H9 (cell line): ENCODE results near the gene GFER. TPM values are rescaled to one million over a fixed set of nuclear protein-coding genes. Genes with fewer than 3 reads are reported as not detected.
A peak's percentile ranks its signal among the peaks of the same experiment; 100 is the strongest.

Source experiments
- DNase-seq: peaks from one replicate; pipeline ENCODE4 v3.0.0-alpha.2; 2017
- H2AFZ ChIP-seq: one replicate; pipeline ENCODE4 v1.6.1; 2013; ENCODE audit warnings: mild to moderate bottlenecking, low read length, control low read depth, moderate library complexity
- H2AK5ac ChIP-seq: 2 replicates; pipeline ENCODE4 v1.6.1; 2013; ENCODE audit warnings: low read length, control low read depth, mixed read lengths; ENCODE audit not compliant: insufficient read length
- H2BK120ac ChIP-seq: one replicate; pipeline ENCODE4 v1.6.1; 2013; ENCODE audit warnings: low read depth, mild to moderate bottlenecking, low read length, control low read depth, inconsistent platforms; ENCODE audit not compliant: poor library complexity, severe bottlenecking
- H2BK12ac ChIP-seq: 2 replicates; pipeline ENCODE4 v1.6.1; 2013; ENCODE audit warnings: low read length, control low read depth, mixed read lengths, low read depth; ENCODE audit not compliant: insufficient read length
- H2BK15ac ChIP-seq: 2 replicates; pipeline ENCODE4 v1.6.1; 2013; ENCODE audit warnings: low read depth, low read length, control low read depth
- H2BK20ac ChIP-seq: one replicate; pipeline ENCODE4 v1.6.1; 2013; ENCODE audit warnings: low read depth, mild to moderate bottlenecking, low read length, control low read depth, inconsistent platforms; ENCODE audit not compliant: poor library complexity, severe bottlenecking
- H2BK5ac ChIP-seq: 2 replicates; pipeline ENCODE4 v1.6.1; 2013; ENCODE audit warnings: low read length, control low read depth, mixed read lengths; ENCODE audit not compliant: insufficient read length
- H3K14ac ChIP-seq: 2 replicates; pipeline ENCODE4 v1.6.1; 2013; ENCODE audit warnings: low read length, control low read depth; ENCODE audit not compliant: insufficient read depth
- H3K18ac ChIP-seq: 2 replicates; pipeline ENCODE4 v1.6.1; 2013; ENCODE audit warnings: low read depth, mild to moderate bottlenecking, mixed read lengths, low read length, control low read depth; ENCODE audit not compliant: insufficient read length
- H3K23ac ChIP-seq: 2 replicates; pipeline ENCODE4 v1.6.1; 2013; ENCODE audit warnings: low read length, control low read depth, mixed read lengths, low read depth; ENCODE audit not compliant: insufficient read length
- H3K23me2 ChIP-seq: 2 replicates; pipeline ENCODE4 v1.6.1; 2013; ENCODE audit warnings: low read depth, mild to moderate bottlenecking, mixed read lengths, low read length, control low read depth; ENCODE audit not compliant: insufficient read length, poor library complexity, severe bottlenecking
- H3K27ac ChIP-seq: 2 replicates; pipeline ENCODE4 v1.5.1; 2013; ENCODE audit warnings: low read length, control low read depth, mixed read lengths, low read depth; ENCODE audit not compliant: insufficient read length
- H3K27me3 ChIP-seq: 2 replicates; pipeline ENCODE4 v1.6.1; 2013; ENCODE audit warnings: low read length, control low read depth, inconsistent platforms; ENCODE audit not compliant: insufficient read depth
- H3K4ac ChIP-seq: 2 replicates; pipeline ENCODE4 v1.6.1; 2013; ENCODE audit warnings: low read depth, mild to moderate bottlenecking, control low read depth, inconsistent platforms, low read length, moderate library complexity
- H3K4me1 ChIP-seq: 2 replicates; pipeline ENCODE4 v1.6.1; 2013; ENCODE audit warnings: low read length, control low read depth, inconsistent platforms; ENCODE audit not compliant: insufficient read depth
- H3K4me2 ChIP-seq: 2 replicates; pipeline ENCODE4 v1.6.1; 2013; ENCODE audit warnings: low read length, control low read depth, mixed read lengths; ENCODE audit not compliant: insufficient read length, insufficient read depth
- H3K56ac ChIP-seq: 2 replicates; pipeline ENCODE4 v1.6.1; 2013; ENCODE audit warnings: low read depth, mild to moderate bottlenecking, mixed read lengths, low read length, control low read depth; ENCODE audit not compliant: insufficient read length
- H3K79me1 ChIP-seq: 2 replicates; pipeline ENCODE4 v1.6.1; 2013; ENCODE audit warnings: low read depth, mild to moderate bottlenecking, moderate library complexity, low read length, control low read depth, inconsistent platforms; ENCODE audit not compliant: insufficient read depth, poor library complexity, severe bottlenecking
- H3K79me2 ChIP-seq: 2 replicates; pipeline ENCODE4 v1.6.1; 2013; ENCODE audit warnings: low read length, control low read depth, inconsistent platforms; ENCODE audit not compliant: insufficient read depth
- H3K9ac ChIP-seq: 2 replicates; pipeline ENCODE4 v1.6.1; 2013; ENCODE audit warnings: low read length, control low read depth, mixed read lengths; ENCODE audit not compliant: insufficient read length; ENCODE audit errors: extremely low read depth
- H3K9me3 ChIP-seq: one replicate; pipeline ENCODE4 v1.6.1; 2013; ENCODE audit warnings: low read depth, low read length, inconsistent platforms; ENCODE audit not compliant: control insufficient read depth
- H3T11ph ChIP-seq: one replicate; pipeline ENCODE4 v1.6.1; 2013; ENCODE audit warnings: mild to moderate bottlenecking, low read length, control low read depth, inconsistent platforms
- H4K20me1 ChIP-seq: one replicate; pipeline ENCODE4 v1.6.1; 2013; ENCODE audit not compliant: control insufficient read depth, insufficient read length, insufficient read depth
- H4K5ac ChIP-seq: 2 replicates; pipeline ENCODE4 v1.6.1; 2013; ENCODE audit warnings: low read depth, mild to moderate bottlenecking, mixed read lengths, low read length, control low read depth; ENCODE audit not compliant: insufficient read length
- H4K8ac ChIP-seq: replicated peaks from 2 replicates; pipeline ENCODE4 v1.6.1; 2013; ENCODE audit warnings: low read length, control low read depth, mixed read lengths, low read depth; ENCODE audit not compliant: insufficient read length
- H4K91ac ChIP-seq: 2 replicates; pipeline ENCODE4 v1.6.1; 2013; ENCODE audit warnings: low read depth, mild to moderate bottlenecking, moderate library complexity, mixed read lengths, low read length, control low read depth; ENCODE audit not compliant: insufficient read length
- H3K27ac Mint-ChIP-seq, 3 experiments: 2 replicates in 2 of 3; 3 replicates in 1 of 3; pipeline ENCODE4 v1.8.0; 2020 to 2021; ENCODE audit warnings: mixed read lengths in 3 of 3, mild to moderate bottlenecking in 1 of 3, moderate library complexity in 1 of 3
- H3K27me3 Mint-ChIP-seq: 2 replicates; pipeline ENCODE4 v1.8.0; 2021; ENCODE audit warnings: low read depth, mild to moderate bottlenecking, moderate library complexity, mixed read lengths
- H3K36me3 Mint-ChIP-seq, 3 experiments: 2 replicates in 2 of 3; 3 replicates in 1 of 3; pipeline ENCODE4 v1.8.0; 2020 to 2021; ENCODE audit warnings: low read depth in 3 of 3, mixed read lengths in 3 of 3; ENCODE audit not compliant: insufficient read depth in 1 of 3
- H3K4me1 Mint-ChIP-seq, 2 experiments: 2 replicates each; pipeline ENCODE4 v1.8.0; 2020; ENCODE audit warnings: mixed read lengths in 2 of 2
- H3K4me3 Mint-ChIP-seq, 2 experiments: 2 replicates in 1 of 2; 3 replicates in 1 of 2; pipeline ENCODE4 v1.8.0; 2020 to 2021; ENCODE audit warnings: mild to moderate bottlenecking in 2 of 2, mixed read lengths in 2 of 2, moderate library complexity in 1 of 2
- H3K9me3 Mint-ChIP-seq, 2 experiments: 2 replicates in 1 of 2; 3 replicates in 1 of 2; pipeline ENCODE4 v1.8.0; 2020; ENCODE audit warnings: mild to moderate bottlenecking in 2 of 2, mixed read lengths in 2 of 2, moderate library complexity in 1 of 2
- WGBS: extraction: QIAGEN DNeasy Blood & Tissue Kit; methylation state at CpG from one replicate; pipeline ENCODE4 v1.1.7; 2013; ENCODE audit warnings: missing lambda C conversion rate, low lambda C conversion rate, mixed read lengths; ENCODE audit not compliant: insufficient read length; ENCODE audit errors: extremely low coverage; 5-methylcytosine and 5-hydroxymethylcytosine counted together
- total RNA-seq: library from RNA; stranded (reverse); gene quantifications from 2 replicates; pipeline ENCODE4 v1.2.1, GENCODE V29; 2021
- TF ChIP-seq, protein P1 (sequence below): fragments of 200-600 bp; sonication (generic); conservative IDR thresholded peaks from 3 replicates; pipeline ENCODE4 v1.8.0; 2021; ENCODE audit warnings: antibody characterized with exemption, mild to moderate bottlenecking

The GFER gene
- total RNA-seq, 1 experiment from 2014 or later, result 49.1 TPM

DNA sequence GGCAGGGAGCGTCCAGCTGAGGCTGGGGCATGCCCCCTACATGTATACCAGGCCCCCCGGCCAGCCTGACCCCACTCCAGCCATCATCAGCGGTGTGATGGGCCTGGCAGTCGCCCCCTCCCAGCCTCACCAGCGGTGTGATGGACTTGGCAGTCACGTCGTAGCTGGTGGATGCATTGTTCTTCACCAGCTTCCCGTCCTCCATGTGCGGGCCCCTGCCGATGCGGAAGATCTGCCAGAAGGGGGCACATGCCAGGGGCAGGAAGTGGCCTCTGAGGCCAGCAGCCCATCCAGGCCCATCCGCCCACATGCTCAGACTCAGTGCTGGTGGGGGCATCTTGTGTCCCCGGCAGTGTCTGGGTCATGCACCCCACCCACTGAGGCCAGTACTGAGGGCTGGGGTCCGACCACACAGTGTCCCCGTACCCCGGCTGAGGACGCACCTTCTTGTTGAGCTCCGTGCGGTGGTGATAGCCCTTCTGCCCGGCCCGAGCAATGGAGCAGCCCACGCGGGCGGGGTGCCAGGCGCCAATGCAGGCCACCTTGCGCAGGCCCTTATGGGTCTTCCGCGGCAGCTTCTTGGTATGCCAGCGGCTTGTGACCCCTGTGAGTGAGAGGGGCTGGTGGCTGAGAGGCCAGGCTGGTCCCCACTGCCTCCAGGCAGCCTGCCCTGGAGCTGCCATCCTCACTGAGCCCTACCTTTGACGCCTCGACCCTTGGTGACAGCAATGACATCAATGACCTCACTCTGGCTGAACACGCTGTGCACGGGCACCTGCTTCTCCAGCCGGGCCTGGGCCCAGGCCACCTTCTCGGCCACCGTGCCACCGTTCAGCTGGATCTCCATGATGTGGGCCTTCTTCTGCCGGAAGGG is 37.3 kb upstream of the GFER start:
- no peak overlapping the region for H2BK20ac ChIP-seq
- peaks cover 1% of the 10 kb centered on the region; the same call in 1 of the 2 replicates for H3K27me3 Mint-ChIP-seq
- H3K9ac ChIP-seq, result no peak overlapping the region
- H4K91ac ChIP-seq, result no peak overlapping the region
- no peak overlapping the region for H3K18ac ChIP-seq
- H3K4me2 ChIP-seq, result no peak overlapping the region
- H2BK12ac ChIP-seq, result no peak overlapping the region
- no peak overlapping the region for H3K56ac ChIP-seq
- no peak overlapping the region for H2BK120ac ChIP-seq
- no peak overlapping the region for H2AK5ac ChIP-seq
- H2BK5ac ChIP-seq, result no peak overlapping the region
- peaks cover 4% of the 10 kb centered on the region; the same call in 1 of the 2 replicates for H3K4me1 ChIP-seq
- H3K4ac ChIP-seq, result no peak overlapping the region
- H3K79me2 ChIP-seq, result no peaks in the 10 kb centered on the region
- H3K27me3 ChIP-seq, result no peaks in the 10 kb centered on the region
- H3K79me1 ChIP-seq, result no peaks in the 10 kb centered on the region
- no peak overlapping the region for H3K27ac ChIP-seq
- no peak overlapping the region for H2BK15ac ChIP-seq
- DNase-seq, result no peak
- H3K9me3 Mint-ChIP-seq, result no peaks in the 10 kb centered on the region
- TF ChIP-seq, protein P1, sequence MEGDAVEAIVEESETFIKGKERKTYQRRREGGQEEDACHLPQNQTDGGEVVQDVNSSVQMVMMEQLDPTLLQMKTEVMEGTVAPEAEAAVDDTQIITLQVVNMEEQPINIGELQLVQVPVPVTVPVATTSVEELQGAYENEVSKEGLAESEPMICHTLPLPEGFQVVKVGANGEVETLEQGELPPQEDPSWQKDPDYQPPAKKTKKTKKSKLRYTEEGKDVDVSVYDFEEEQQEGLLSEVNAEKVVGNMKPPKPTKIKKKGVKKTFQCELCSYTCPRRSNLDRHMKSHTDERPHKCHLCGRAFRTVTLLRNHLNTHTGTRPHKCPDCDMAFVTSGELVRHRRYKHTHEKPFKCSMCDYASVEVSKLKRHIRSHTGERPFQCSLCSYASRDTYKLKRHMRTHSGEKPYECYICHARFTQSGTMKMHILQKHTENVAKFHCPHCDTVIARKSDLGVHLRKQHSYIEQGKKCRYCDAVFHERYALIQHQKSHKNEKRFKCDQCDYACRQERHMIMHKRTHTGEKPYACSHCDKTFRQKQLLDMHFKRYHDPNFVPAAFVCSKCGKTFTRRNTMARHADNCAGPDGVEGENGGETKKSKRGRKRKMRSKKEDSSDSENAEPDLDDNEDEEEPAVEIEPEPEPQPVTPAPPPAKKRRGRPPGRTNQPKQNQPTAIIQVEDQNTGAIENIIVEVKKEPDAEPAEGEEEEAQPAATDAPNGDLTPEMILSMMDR, result peak; percentile 37; the same call in 2 of the 3 replicates
- H3K14ac ChIP-seq, result no peak overlapping the region; the same call in 1 of the 2 replicates
- no peak overlapping the region for H3K27ac Mint-ChIP-seq
- no peak overlapping the region for H4K8ac ChIP-seq
- H3K36me3 Mint-ChIP-seq, result no peaks in the 10 kb centered on the region; a peak in 1 of 7 replicates
- peaks cover 10 to 18% of the 10 kb centered on the region in 2 experiments for H3K4me1 Mint-ChIP-seq
- no peak overlapping the region for H3T11ph ChIP-seq
- peaks cover 7% of the 10 kb centered on the region for H3K23me2 ChIP-seq
- no peaks in the 10 kb centered on the region for H3K9me3 ChIP-seq
- WGBS, result no CpG with 5 or more reads among the region's 38 CpGs
- H2AFZ ChIP-seq, result no peak overlapping the region
- H4K20me1 ChIP-seq, result no peaks in the 10 kb centered on the region
- H3K23ac ChIP-seq, result no peak overlapping the region
- no peak overlapping the region for H4K5ac ChIP-seq
- H3K4me3 Mint-ChIP-seq, result no peak overlapping the region; a peak in 1 of 5 replicates
